Measurements from ENCODE around the gene CT55. TPM values are rescaled to one million over a fixed set of nuclear protein-coding genes. Genes with fewer than 3 reads are reported as not detected.
"Not testable (repeated sequence)": the region's sequence is repeated elsewhere in the genome, so short reads cannot be mapped to it uniquely, and the experiment has no call there.

The CT55 gene
- total RNA-seq, 1 donor from 2014 or later: not detected

- H3K4me1 Mint-ChIP-seq; intact Hi-C loops (cut with micrococcal nuclease); H3K9me3 Mint-ChIP-seq; DNase-seq; H3K27me3 Mint-ChIP-seq; H3K27ac Mint-ChIP-seq; H3K36me3 Mint-ChIP-seq (ENCODE audit: low read depth); H3K4me3 Mint-ChIP-seq: not testable (repeated sequence)
These were observed 51.1 kb downstream of the CT55 start, which contains the start of gene ETDB for GRCh38 chrX:135120056-135120576. Gene ETDB, minus strand, starts transcription at chrX:135120526. Its CDS starts 1,265 bp downstream, at chrX:135119261.

- intact Hi-C loops (cut with micrococcal nuclease); H3K27ac Mint-ChIP-seq; H3K9me3 Mint-ChIP-seq; H3K4me3 Mint-ChIP-seq; H3K36me3 Mint-ChIP-seq (ENCODE audit: low read depth); H3K27me3 Mint-ChIP-seq; H3K4me1 Mint-ChIP-seq; DNase-seq: not testable (repeated sequence)
These were observed 55.1 kb downstream of the CT55 start for GRCh38 chrX:135116064-135116463.

GRCh38 chrX:135114392-135114791 is 56.8 kb downstream of the CT55 start:
- peaks cover 8% of the 10 kb centered on the region for H3K27me3 Mint-ChIP-seq
- DNase-seq: peak; percentile 57
- intact Hi-C loops (cut with micrococcal nuclease): no loop called here
- no peaks in the 10 kb centered on the region for H3K9me3 Mint-ChIP-seq
- no peaks in the 10 kb centered on the region for H3K36me3 Mint-ChIP-seq (ENCODE audit: low read depth)
- no peak overlapping the region for H3K4me3 Mint-ChIP-seq
- H3K4me1 Mint-ChIP-seq: no peaks in the 10 kb centered on the region
- H3K27ac Mint-ChIP-seq: no peak overlapping the region

- no peaks in the 10 kb centered on the region for H3K4me1 Mint-ChIP-seq
These were observed 58.5 kb downstream of the CT55 start for GRCh38 chrX:135112743-135113142.

GRCh38 chrX:135112096-135112729 is 59.0 kb downstream of the CT55 start:
- Mint-ChIP-seq H3K4me3 (no peak overlapping the region), H3K27ac (no peak overlapping the region)
- peak; percentile 83 for DNase-seq

More at GRCh38 chrX:135112743-135113142, 58.5 kb downstream of the CT55 start:
- Mint-ChIP-seq H3K9me3 (no peaks in the 10 kb centered on the region), H3K4me3 (no peak overlapping the region), H3K36me3 (ENCODE audit: low read depth) (no peaks in the 10 kb centered on the region), H3K27me3 (peaks cover 20% of the 10 kb centered on the region), H3K27ac (no peak overlapping the region)
- intact Hi-C loops (cut with micrococcal nuclease): no loop called here
- DNase-seq: no peak

DNA sequence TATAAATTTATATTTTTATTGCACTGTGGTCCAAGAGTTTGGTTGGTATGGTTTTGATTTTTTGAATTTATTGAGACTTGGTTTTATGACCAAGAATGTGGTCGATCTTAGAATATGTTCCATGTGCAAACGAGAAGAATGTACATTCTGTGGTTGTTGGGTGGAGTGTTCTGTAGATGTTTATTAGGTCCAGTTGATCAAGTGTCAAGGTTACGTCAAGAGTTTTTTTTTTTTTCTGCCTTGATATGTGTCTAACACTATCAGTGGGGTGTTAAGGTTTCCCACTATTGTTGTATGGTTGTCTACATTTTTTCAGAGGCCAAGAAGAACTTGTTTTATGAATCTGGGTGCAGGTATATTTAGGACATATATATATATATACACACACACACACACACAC is 61.6 kb downstream of the CT55 start:
- H3K27ac Mint-ChIP-seq: no peak overlapping the region
- intact Hi-C loops (cut with micrococcal nuclease): no loop called here
- H3K27me3 Mint-ChIP-seq: peaks cover 31% of the 10 kb centered on the region
- no peaks in the 10 kb centered on the region for H3K9me3 Mint-ChIP-seq
- no peaks in the 10 kb centered on the region for H3K36me3 Mint-ChIP-seq (ENCODE audit: low read depth)
- H3K4me1 Mint-ChIP-seq: no peaks in the 10 kb centered on the region
- DNase-seq: no peak
- H3K4me3 Mint-ChIP-seq: no peak overlapping the region

More at GRCh38 chrX:135112096-135112729, 59.0 kb downstream of the CT55 start:
- no peaks in the 10 kb centered on the region for H3K4me1 Mint-ChIP-seq
- H3K36me3 Mint-ChIP-seq (ENCODE audit: low read depth): no peaks in the 10 kb centered on the region
- peaks cover 20% of the 10 kb centered on the region for H3K27me3 Mint-ChIP-seq
- intact Hi-C loops (cut with micrococcal nuclease): no loop called here
- no peaks in the 10 kb centered on the region for H3K9me3 Mint-ChIP-seq

Other genes with a start within 250 kb of the CT55 start
- gene SMIM10, start 180.4 kb downstream of the CT55 start, total RNA-seq: 0.65 and 0.88 TPM in 2 replicates
- 0.96 and 1.2 TPM in 2 replicates for gene RTL8B, start 148.9 kb downstream of the CT55 start, total RNA-seq
- gene RTL8C, start 139.0 kb downstream of the CT55 start, total RNA-seq: 33.3 and 34.5 TPM in 2 replicates
- gene RTL8A, start 119.3 kb downstream of the CT55 start, total RNA-seq: 13.5 and 14.8 TPM in 2 replicates
- gene SMIM10L2B, start 72.7 kb downstream of the CT55 start, total RNA-seq: 0.07 and 0.12 TPM in 2 replicates
- gene ETDB, start 50.9 kb downstream of the CT55 start, total RNA-seq: not detected in 2 replicates
- gene ETDA, start 80.7 kb upstream of the CT55 start, total RNA-seq: not detected in 2 replicates
- not detected in 2 replicates for gene ETDC, start 138.1 kb upstream of the CT55 start, total RNA-seq
- 6.9 and 7.1 TPM in 2 replicates for gene ZNF75D, start 172.7 kb upstream of the CT55 start, total RNA-seq
- gene ZNF449, start 173.4 kb upstream of the CT55 start, total RNA-seq: 0.83 and 1.3 TPM in 2 replicates